ENCODE data around the gene AGAP2.

- TF ChIP-seq CTCF (IDR thresholded peaks at IDR 0.05) (no peak), EZH2 (IDR thresholded peaks at IDR 0.05; ENCODE audit: borderline replicate concordance, insufficient read depth, low read depth, low read length, poor library complexity, severe bottlenecking) (no peak)
Observed at GRCh38 chr12:57750561-57751431, 12.3 kb upstream of the AGAP2 start.
